GM18508 (cell line): ENCODE measurements around the gene KLC1.
"Not testable (repeated sequence)": the region's sequence is repeated elsewhere in the genome, so short reads cannot be mapped to it uniquely, and the experiment has no call there.

Source experiments
- ATAC-seq: cut with Tn5 transposase; IDR thresholded peaks from one replicate; pipeline ENCODE4 v1.9.1; 2021; ENCODE audit warnings: moderate number of reproducible peaks; ENCODE audit not compliant: insufficient read depth, unreplicated experiment

Gene KLC1

DNA sequence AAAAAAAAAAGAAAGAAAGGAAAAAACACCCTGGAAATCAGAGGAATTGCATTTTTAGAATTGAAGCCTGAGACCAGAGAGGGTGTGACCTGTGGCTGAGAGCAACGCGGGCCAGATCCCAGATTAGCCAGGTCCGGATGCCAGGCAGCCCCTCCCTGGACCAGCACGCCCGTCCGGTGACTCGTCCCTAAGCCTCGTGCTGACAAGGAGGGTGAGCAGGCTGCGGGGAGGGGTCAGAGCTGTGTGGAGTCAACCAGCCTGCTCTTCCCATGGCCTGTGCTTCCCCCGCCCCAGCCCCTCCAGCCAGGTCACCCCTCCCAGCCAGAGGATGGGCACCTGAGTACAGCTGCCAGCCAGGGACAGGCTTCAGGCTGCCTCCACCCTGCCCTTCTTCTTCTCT is 4.2 kb upstream of the KLC1 start:
- no peak for ATAC-seq

DNA sequence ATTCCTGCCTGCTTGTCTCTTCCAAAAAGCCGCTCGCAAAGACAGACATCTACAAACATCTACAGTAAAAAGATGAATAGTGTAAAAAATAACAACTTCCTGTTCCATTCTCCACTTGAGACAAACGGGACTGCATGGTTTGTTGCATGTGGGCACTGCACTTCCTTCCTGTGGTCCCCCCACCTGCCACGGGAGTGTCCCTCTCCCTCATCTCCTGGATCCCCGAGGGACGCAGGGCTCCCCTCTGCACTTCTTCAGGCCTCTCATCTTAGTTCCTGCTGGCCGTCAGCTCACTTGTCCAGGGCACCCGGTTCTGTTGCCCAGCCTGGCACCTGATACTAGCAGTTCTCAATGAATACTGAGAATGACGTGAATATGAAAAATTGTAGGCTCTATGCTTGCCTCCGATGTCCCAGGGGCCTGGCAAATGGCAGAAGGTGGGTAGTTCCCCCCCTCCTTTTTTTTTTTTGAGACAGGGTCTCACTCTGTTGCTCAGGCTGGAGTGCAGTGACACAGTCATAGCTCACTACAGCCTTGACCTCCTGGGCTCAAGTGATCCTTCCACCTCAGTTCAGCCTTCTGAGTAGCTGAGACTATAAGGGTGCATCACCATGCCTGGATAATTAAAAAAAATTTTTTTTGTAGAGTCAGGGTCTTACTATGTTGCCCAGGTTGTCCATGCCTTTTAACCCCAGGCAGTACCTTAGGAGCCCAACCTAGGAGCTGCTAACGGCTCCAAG is 3.5 kb upstream of the KLC1 start:
- ATAC-seq, result no peak

DNA sequence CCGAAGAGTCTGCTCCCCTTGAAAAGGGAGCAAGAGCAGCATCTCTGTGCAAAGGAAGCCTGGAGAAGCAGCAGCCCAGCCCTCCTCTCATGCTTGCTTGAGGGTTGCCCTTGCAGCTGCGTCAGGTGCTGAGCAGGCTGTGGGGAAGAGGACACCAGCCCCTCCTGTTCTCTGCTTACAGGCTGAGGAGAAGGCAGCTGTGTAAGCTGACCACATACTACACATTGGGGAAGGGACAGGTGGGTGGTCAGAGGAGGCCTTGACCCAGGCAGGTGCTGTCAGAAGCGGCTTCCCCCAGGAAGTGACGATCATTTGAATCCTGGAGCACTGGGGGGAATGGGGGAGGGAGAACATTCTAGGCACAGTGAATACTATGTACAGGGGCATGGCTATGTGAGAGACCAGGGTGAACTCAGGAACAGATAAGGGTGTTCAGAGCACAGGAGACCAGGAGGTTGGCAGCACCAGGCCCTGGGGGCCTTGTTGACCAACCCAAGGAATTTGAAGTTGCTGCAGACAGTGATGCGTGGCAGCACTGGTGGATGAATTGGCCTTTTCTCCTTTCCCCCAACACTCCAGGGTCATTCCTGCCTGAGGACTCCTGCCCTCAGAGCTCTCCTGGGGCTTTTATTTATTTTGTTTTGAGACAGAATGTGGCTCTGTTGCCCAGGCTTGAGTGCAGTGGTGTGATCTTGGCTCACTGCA is 2.7 kb upstream of the KLC1 start:
- ATAC-seq, result no peak

DNA sequence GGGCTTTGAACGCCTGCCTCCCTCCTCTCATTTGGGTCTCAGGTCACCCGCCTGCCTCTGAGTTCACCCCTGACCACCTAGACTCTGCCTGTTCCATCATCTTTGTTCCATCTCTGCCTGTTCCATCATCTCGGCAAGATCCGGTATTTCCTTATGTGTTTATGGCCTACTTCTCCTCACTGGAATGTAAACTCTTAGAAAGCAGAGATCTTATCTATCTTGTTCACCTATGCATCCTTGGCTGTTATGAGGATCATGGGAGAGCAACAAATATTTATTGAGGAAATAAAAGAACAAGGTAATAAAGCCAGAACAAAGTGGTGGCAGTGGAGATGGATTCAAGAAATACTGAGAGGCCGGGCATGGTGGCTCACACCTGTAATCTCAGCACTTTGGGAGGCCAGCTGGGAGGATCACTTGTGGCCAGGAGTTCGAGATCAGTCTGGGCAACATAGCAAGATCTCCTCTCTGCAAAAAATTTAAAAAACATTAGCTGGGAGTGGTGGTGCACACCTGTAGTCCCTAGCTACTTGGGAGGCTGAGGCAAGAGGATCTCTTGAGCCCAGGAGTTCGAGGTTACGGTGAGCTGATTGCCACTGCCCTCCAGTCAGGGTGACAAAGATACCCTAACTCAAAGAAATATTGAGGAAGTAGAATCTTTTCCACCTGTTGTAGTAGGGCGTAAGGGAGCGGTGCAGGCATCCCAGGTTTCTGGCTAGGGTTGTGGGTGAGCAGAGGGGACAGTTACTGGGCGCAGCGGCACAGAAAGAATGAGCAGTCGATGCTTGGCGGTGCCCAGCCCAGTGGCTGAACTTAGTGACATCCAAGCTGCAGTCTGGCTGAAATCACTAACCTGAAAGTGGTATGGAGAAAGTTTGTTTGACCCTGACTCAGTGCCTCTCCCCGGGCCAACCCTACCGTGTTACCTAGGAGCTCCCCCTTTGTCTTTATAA is 1.7 kb upstream of the KLC1 start:
- ATAC-seq, result no peak

DNA sequence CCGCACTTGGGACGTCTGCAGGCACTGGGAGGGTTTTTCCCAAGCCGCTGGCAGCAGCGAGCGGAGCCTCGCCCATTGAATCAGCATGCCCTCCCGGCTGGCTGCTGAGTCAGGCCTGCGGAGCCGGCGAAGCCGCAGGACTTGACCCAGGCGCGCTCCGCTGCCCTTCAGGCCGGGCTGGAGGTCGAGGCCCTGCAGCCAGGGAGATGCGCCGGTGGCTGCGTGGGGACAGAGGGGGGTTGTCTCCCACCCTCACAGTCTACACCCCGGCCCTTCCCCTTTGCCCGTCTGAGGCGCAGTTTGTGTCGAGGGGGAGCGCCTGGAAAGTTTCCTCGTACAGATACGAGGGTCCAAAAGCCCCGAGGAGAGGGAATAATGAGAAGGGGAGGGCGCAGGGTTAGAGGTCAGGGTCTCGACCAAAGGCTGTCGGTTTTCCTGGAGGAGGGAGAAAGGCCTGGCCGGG is 759 bp upstream of the KLC1 start:
- no peak for ATAC-seq

DNA sequence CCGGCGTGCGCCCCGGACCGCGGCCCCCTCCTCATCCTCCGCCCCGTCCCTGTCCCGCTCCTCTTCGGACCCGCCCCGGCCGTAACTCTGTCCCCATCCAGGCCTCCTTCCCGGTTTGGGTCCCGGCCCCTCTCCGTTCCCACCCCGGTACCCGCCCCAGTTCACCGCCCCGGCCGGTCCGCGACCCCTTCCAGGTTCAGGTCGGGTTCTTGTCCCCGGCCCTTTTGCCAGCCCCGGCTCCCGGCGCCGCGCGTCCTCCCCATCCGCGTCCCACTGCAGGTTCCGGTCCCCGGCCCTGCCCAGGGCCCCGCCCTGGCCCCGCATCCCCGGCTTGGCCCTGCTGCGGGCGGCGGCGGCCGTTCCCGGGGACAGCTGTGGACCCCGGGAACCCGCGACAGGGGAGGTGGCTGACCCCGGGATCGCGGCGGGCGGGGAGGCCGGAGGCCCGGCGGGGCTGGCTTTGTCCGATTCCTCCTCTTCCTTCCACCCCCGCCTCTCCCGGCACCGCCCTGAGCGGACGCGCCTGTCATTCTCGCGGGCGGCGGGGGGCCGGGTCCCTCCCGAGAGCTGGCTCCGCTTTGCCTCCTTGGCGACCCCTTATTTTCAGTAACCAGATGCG is 601 bp downstream of the KLC1 start:
- ATAC-seq, result no peak

DNA sequence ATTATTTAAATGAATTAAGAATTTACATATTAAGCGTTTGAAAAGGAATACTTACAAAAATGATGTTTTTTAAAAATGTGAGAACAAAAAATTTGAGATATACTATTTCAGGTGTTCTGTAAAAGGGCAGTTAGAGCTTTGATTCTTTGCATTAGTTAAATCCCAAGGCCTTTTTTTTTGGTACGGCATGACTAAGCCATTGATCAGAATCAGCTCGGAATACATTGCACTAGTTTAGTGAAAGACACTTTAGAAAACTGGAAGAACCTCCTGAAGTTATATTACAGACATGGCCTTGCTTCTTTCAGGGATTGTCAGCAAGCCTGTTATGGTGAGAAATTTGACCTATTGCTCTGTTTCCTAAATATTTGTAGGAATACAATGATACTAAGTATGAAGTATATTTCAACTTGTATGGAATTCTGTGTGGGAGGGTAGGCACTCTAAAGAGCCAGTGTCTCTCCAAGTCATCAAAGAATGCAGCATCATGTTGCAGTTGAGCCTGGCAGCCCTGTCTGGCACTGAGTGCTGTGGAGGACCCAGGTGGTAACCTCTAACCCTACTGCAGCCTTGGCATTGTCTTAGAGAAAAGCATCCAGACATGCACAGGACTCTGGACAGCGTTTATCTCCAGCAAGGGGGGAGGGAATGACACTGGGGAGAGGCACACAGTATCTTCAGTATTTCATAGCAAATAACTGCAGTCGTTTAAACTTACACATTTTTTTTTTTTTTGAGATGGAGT is 1.5 kb downstream of the KLC1 start:
- ATAC-seq, result no peak

DNA sequence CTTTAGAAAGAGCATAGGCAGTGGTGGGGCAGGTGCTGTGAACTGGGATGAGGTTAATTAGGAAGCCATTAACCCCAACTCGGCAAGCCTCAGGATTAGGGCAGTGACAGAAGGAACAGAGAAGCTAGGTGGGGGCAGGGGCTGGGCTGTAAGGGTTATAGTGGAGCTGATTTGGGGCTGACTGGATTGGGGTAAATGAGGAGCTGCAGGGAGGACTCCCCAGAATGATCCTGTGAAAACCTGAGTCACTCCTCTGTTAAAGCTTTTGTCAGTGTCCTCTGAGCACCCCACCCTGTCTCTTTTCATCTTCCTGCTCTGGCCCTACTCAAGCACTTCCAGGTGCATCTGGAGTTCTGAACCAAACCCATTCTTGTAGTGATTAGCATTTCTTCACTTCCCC is 4.4 kb downstream of the KLC1 start:
- no peak for ATAC-seq

DNA sequence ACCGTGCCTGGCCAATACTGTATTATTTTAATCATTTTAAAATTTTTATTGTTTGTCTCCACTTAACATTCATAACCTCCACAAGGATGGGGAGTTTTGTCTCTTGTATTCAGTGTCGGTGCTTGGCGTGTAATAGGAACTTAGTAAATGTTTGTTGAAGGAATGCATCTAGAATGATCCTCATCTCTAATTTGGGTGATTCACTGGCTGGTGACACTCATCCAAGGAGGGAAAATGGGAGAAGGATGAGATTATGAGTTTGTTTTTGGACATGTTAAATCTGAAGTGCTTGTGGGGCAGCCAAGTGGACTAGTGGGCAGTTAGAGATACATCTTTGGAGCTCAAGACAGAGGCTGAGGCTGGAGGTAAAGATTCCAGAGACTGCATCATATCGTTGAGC is 5.1 kb downstream of the KLC1 start:
- no peak for ATAC-seq

DNA sequence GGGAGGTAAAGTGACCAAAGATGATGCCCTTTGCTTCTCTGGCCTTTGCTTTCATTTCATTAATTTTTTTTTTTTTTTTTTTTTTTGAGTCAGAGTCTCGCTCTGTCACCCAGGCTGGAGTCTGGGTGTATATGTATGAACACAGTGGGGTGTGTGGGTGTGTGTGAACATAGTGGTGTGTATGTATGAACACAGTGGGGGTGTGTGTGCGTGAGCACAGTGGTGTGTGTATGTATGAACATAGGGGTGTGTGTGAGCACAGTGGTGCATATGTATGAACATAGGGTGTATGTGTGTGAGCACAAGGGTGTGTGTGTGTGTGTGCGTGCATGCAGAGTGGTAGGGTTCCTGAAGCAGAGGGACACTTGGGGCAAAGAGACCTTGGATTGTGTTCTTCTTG is 9.6 kb downstream of the KLC1 start:
- ATAC-seq, result no peak

DNA sequence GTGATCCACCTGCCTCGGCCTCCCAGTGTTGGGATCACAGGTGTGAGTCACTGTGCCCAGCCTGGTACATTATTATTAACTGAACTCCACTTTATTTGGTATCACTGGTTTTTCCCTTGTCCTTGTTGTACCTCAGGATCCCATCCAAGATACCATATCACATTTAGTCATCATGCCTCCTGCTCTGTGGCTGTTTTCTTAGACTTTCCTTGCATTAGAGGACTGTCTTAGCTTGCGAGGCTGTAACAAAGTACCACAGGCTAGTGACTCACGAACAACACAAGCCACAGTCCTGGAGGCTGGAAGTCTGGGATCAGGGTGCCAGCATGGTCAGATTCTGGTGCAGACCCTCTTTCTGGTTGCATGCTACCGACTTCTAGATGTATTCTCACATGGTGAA is 12.2 kb downstream of the KLC1 start:
- ATAC-seq, result no peak

DNA sequence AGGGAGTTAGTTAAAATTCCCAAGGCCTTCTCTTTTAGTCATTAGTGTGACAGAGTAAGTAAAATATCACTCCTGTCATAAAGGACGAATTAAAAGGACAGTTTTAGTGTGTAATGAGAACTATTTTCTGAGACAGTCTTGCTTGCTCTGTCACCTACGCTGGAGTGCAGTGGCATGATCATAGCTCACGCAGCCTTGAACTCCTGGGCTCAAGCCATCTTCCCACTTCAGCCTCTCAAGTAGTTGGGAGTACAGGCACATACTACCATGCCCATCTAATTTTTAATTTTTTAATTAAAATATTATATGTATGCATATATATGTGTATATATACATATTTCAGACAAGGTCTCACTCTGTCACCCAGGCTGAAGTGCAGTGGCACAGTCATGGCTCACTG is 17.2 kb downstream of the KLC1 start:
- ATAC-seq, result no peak

DNA sequence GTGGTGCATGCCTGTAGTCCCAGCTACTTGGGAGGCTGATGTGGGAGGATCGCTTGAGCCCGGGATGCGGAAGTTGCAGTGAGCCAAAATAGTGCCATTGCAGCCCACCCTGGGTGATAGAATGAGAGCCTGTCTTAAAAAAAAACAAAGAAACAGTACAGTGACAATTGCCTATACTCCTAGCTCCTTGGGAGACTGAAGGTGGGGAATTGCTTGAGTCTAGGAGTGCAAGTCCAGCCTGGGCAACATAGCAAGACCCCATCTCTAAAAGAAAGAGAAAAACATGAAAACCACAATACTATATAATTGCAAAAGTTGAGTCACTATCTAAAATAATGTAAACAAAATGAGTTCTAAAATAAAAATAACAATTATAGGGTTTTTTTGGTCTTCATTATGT is 20.0 kb downstream of the KLC1 start:
- ATAC-seq, result no peak

DNA sequence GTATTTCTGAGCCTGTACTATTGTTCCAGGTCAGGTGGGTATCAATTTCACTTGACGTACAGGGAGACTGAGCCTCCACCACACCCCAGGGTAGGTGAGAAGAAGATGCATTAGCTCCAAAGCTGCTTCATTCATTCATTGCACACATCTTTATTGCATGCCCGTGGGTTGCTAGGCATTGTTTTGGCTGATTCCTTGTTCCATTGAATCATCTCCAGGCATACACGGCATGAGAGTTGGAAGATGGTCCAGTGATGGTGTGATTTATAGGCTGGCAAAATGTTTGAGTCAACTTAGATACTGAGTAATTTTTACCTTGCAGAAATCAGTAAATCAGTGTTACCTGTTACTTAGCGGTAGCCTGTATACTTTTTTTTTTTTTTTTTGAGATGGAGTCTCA is 21.2 kb downstream of the KLC1 start:
- no peak for ATAC-seq

DNA sequence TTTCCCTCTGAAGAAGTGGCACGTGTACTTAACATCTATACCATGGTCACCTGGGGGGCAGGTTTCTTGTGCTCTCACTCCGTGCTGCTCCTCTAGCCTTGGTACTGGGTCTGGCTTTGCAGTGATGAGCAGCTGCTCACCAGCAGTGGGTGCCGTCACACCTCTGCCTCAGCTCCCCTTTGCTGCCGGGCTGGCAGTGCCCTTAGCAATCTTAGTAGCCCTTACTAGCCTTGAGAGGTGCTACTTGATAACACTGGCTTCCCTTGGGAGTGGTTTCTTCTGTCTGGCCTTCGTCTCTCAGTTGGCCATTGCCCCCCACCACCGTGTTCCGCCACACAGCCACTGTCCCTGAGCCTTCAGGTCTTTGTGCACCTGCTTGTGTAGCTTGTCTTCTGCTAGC is 22.6 kb downstream of the KLC1 start:
- ATAC-seq, result no peak

DNA sequence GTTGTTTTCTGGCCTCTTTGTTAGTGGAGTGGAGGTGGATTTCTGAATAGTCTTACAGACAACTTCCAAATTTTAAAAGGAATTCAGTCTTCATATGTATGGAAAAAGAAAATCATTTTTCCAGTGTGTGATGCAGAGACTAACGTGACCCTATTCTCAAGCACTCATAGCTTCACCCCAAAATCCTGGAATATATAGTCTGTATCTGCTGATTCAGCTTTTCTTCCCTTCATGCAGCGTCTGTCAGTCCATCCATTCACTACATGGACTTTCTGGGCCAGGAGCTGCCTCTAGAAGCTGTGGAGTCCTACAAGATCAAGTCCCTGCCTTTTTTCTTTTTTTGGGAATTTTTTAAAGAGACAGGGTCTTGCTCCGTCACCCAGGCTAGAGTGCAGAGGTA is 23.8 kb downstream of the KLC1 start:
- ATAC-seq, result no peak

DNA sequence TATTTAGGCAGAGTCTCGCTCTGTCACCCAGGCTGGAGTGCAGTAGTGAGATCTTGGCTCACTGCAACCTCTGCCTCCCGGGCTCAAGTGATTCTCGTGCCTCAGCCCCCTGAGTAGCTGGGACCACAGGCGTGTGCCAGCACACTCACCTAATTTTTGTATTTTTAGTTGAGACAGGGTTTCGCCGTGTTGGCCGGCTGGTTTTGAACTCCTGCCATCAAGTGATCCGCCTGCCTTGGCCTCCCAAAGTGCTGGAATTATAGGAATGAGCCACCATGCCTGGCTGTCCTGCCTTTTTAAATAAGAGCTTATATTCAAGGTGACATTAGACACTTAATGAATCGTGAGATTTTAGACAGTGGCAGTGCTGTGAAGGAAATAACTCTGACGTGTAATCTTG is 24.3 kb downstream of the KLC1 start:
- ATAC-seq, result not testable (repeated sequence)

DNA sequence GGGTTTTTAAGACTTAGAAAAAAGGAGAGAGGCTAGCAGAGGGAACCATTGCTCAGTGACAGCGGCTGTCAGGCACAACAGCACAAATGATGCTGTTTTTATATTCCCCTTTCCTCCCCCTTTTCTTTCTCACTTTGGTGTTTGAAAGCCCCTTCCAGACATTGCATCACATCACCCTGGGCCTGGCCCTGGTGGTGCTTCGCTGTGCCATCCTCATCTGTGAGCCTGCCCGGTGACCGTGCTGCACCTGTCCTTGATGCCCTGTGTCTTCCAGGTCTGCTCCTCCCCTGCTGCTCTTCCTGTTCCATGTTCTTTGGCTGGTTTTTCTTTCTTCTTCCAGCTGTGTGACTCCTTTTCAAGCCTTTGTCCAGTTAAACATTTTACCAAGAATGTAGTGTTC is 24.8 kb downstream of the KLC1 start:
- ATAC-seq, result no peak

DNA sequence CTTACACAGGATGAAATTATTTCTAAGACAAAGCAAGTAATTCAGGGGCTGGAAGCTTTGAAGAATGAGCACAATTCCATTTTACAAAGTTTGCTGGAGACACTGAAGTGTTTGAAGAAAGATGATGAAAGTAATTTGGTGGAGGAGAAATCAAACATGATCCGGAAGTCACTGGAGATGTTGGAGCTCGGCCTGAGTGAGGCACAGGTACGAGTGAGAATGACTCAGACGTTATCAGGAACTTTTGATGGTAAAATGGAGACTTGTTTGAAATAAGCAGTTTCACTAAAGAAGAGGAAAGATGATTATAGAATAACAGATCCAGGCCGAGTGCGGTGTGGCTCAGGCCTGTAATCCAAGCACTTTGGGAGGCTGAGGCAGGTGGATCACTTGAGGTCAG is 25.6 kb downstream of the KLC1 start:
- no peak for ATAC-seq
